GM23338 (cell line): ENCODE measurements around the gene E2F6. TPM values are rescaled to one million over a fixed set of nuclear protein-coding genes. Genes with fewer than 3 reads are reported as not detected.

Experiments
- ATAC-seq: fragments of 200-7000 bp; cut with Tn5 transposase; 3 replicates; pipeline ENCODE4 v1.9.1; 2020
- DNase-seq: peaks from one replicate; pipeline ENCODE4 v3.0.0-alpha.2; 2015; ENCODE audit warnings: low spot score
- H2AFZ ChIP-seq: fragments of 200-600 bp; sonication (generic); 2 replicates; pipeline ENCODE4 v1.8.0; 2016; ENCODE audit warnings: antibody characterized with exemption, mild to moderate bottlenecking, moderate library complexity
- H3F3A ChIP-seq: fragments of 200-600 bp; sonication (generic); replicated peaks from 2 replicates; pipeline ENCODE4 v1.8.0; 2017; ENCODE audit warnings: antibody characterized with exemption, mixed run types, low read depth
- H3K27ac ChIP-seq: fragments of 200-600 bp; sonication (generic); 2 replicates; pipeline ENCODE4 v1.6.1; 2016; ENCODE audit warnings: low read depth
- H3K27me3 ChIP-seq: fragments of 200-600 bp; sonication (generic); 2 replicates; pipeline ENCODE4 v1.8.0; 2016; ENCODE audit warnings: mild to moderate bottlenecking, mixed run types, moderate library complexity; ENCODE audit not compliant: insufficient read depth
- H3K36me3 ChIP-seq: fragments of 200-600 bp; sonication (generic); 2 replicates; pipeline ENCODE4 v1.8.0; 2016; ENCODE audit warnings: mild to moderate bottlenecking; ENCODE audit not compliant: insufficient read depth
- H3K4me1 ChIP-seq: fragments of 200-600 bp; sonication (generic); 2 replicates; pipeline ENCODE4 v1.8.0; 2016; ENCODE audit warnings: mild to moderate bottlenecking, moderate library complexity; ENCODE audit not compliant: insufficient read depth
- H3K4me2 ChIP-seq: fragments of 200-600 bp; sonication (generic); 2 replicates; pipeline ENCODE4 v1.7.1; 2017; ENCODE audit warnings: mixed run types
- H3K4me3 ChIP-seq: fragments of 200-600 bp; sonication (generic); 2 replicates; pipeline ENCODE4 v1.6.1; 2016; ENCODE audit warnings: mixed run types
- H3K79me2 ChIP-seq: fragments of 200-600 bp; sonication (generic); replicated peaks from 2 replicates; pipeline ENCODE4 v1.8.0; 2017; ENCODE audit warnings: mild to moderate bottlenecking; ENCODE audit not compliant: insufficient read depth
- H3K9me2 ChIP-seq: fragments of 200-600 bp; sonication (generic); 2 replicates; pipeline ENCODE4 v1.8.0; 2017; ENCODE audit not compliant: insufficient read depth
- H4K20me1 ChIP-seq: fragments of 200-600 bp; sonication (generic); replicated peaks from 2 replicates; pipeline ENCODE4 v1.8.0; 2017; ENCODE audit warnings: mild to moderate bottlenecking; ENCODE audit not compliant: insufficient read depth
- H3K27ac Mint-ChIP-seq: 2 replicates; pipeline ENCODE4 v1.8.0; 2020; ENCODE audit warnings: inconsistent platforms, mild to moderate bottlenecking, moderate library complexity, mixed read lengths
- H3K27me3 Mint-ChIP-seq: 3 replicates; pipeline ENCODE4 v1.8.0; 2022; ENCODE audit warnings: low read depth, mild to moderate bottlenecking, moderate library complexity, mixed read lengths, inconsistent platforms; ENCODE audit not compliant: insufficient read depth, poor library complexity
- H3K36me3 Mint-ChIP-seq: 3 replicates; pipeline ENCODE4 v1.8.0; 2021; ENCODE audit warnings: low read depth, mild to moderate bottlenecking, inconsistent platforms, moderate library complexity, mixed read lengths
- H3K4me1 Mint-ChIP-seq: 3 replicates; pipeline ENCODE4 v1.8.0; 2020; ENCODE audit warnings: mild to moderate bottlenecking, inconsistent platforms, mixed read lengths
- H3K4me3 Mint-ChIP-seq: 3 replicates; pipeline ENCODE4 v1.8.0; 2021; ENCODE audit warnings: moderate library complexity, mild to moderate bottlenecking, inconsistent platforms, mixed read lengths
- H3K9me3 Mint-ChIP-seq: 3 replicates; pipeline ENCODE4 v1.8.0; 2020; ENCODE audit warnings: moderate library complexity, mild to moderate bottlenecking, inconsistent platforms, mixed read lengths
- CREB1 ChIP-seq: fragments of 250-450 bp; sonication (Bioruptor Pico); IDR thresholded peaks from 2 replicates; pipeline ENCODE4 v1.5.0; 2020; ENCODE audit warnings: low read depth, mild to moderate bottlenecking, moderate library complexity
- EZH2 ChIP-seq: fragments of 200-600 bp; sonication (generic); IDR thresholded peaks from one replicate; pipeline ENCODE4 v1.8.0; 2017; ENCODE audit warnings: antibody characterized with exemption, mild to moderate bottlenecking, low read depth; ENCODE audit not compliant: unreplicated experiment
- EZH2phosphoT487 ChIP-seq: fragments of 200-600 bp; sonication (generic); IDR thresholded peaks from one replicate; pipeline ENCODE4 v1.8.1; 2018; ENCODE audit warnings: antibody characterized with exemption; ENCODE audit not compliant: unreplicated experiment
- JUNB ChIP-seq: IDR thresholded peaks from one replicate; pipeline ENCODE4 v1.6.1; 2016; ENCODE audit warnings: antibody characterized with exemption; ENCODE audit not compliant: unreplicated experiment
- NANOG ChIP-seq: IDR thresholded peaks from 2 replicates; pipeline ENCODE4 v1.6.1; 2016; ENCODE audit warnings: antibody characterized with exemption, borderline replicate concordance
- POLR2AphosphoS5 ChIP-seq: IDR thresholded peaks from 2 replicates; pipeline ENCODE4 v1.6.1; 2016; ENCODE audit warnings: antibody characterized with exemption, low read depth
- STAT1 ChIP-seq: IDR thresholded peaks from one replicate; pipeline ENCODE4 v1.6.1; 2016; ENCODE audit warnings: antibody characterized with exemption; ENCODE audit not compliant: unreplicated experiment
- ZNF114 ChIP-seq: fragments of 250-450 bp; sonication (Bioruptor Pico); IDR thresholded peaks from 2 replicates; pipeline ENCODE4 v1.5.0; 2020; ENCODE audit warnings: mild to moderate bottlenecking, moderate library complexity
- long read RNA-seq: library from polyadenylated mRNA; unstranded; transcript quantifications from one replicate; pipeline ENCODE4 v2.0.0, GENCODE V29; 2020; ENCODE audit not compliant: unreplicated experiment
- polyA plus RNA-seq: library from polyadenylated mRNA; unstranded; fragments of >200 nt; fragmentation: Nextera tagmentation; extraction: Ambion mirVana; gene quantifications from 2 replicates; pipeline ENCODE4 v1.2.1, GENCODE V29; 2016
- total RNA-seq: library from RNA; depleted of rRNA; stranded (reverse); fragments of >200 nt; shearing (Covaris generic); gene quantifications from 2 replicates; pipeline ENCODE4 v1.2.3, GENCODE V29; 2014; rRNA removed
- TF ChIP-seq, protein P1 (sequence below), 2 experiments: fragments of 200-600 bp in 1 of 2; sonication (generic) in 1 of 2; conservative IDR thresholded peaks; 2 replicates each; pipeline versions ENCODE4 v1.5.1 to v1.6.1; 2016 to 2017; ENCODE audit warnings: antibody characterized with exemption in 2 of 2, low read depth in 2 of 2, mild to moderate bottlenecking in 2 of 2, moderate library complexity in 1 of 2
- TF ChIP-seq, protein P2 (sequence below): IDR thresholded peaks from 2 replicates; pipeline ENCODE4 v1.6.1; 2016; ENCODE audit warnings: antibody characterized with exemption
- TF ChIP-seq, protein P3 (sequence below): IDR thresholded peaks from one replicate; pipeline ENCODE4 v1.6.1; 2018; ENCODE audit warnings: antibody characterized with exemption; ENCODE audit not compliant: unreplicated experiment

The E2F6 gene, protein sequence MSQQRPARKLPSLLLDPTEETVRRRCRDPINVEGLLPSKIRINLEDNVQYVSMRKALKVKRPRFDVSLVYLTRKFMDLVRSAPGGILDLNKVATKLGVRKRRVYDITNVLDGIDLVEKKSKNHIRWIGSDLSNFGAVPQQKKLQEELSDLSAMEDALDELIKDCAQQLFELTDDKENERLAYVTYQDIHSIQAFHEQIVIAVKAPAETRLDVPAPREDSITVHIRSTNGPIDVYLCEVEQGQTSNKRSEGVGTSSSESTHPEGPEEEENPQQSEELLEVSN
- total RNA-seq (20.7 and 30.2 TPM in 2 replicates), polyA plus RNA-seq (11.9 and 16.9 TPM in 2 replicates)
- long read RNA-seq, transcript E2F6-202 (7 exons, 3,218 nt) = major isoform, 12 of 18 reads
- long read RNA-seq, partial matches to known transcripts = 0 of 18 reads
- long read RNA-seq, other reads (novel, unspliced or antisense) = 0 of 18 reads

DNA sequence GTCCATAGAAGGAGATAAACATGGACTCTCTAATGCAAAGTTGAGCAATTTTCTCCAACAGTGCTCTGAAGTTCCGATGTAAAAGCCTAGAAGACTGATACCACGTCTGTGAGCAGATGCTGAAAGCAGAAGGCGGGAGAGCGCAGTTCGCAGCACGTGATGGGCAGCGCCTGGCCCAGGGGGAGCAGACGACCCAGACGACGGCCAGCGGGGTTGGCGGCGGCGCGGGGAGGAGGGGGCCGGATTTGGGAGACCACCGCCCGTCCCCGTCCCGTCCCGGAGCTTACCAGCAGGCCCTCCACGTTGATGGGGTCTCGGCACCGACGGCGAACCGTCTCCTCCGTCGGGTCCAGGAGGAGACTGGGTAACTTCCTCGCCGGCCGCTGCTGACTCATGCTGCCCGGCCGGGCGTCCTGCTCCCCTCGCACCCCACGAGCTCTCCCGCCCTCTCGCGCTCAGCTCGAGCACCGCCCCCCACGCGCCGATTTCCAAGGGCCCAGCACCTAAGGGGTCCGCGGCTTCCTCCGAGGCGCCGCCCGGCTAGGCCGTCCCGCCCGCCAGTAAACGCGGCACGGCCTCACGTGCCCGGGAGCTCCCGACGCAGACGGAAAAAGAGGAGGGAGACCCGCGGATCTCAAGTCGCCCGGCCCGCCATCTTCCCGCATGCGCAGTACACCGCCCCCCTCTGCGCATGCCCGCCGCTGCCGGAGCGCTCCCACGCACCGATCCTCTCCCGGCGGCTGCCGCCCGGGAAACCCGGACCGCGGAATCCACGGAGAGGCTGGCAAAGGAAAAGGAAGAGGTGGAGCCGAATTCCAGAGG is at the start of gene E2F6:
E2F6 (minus strand) TSS at position 677 of the 822 bp plus-strand sequence; CDS start at position 395, 282 bp downstream.
- Histone ChIP-seq H3K79me2 (peaks cover 46% of the 10 kb centered on the region), H4K20me1 (peaks cover 21% of the 10 kb centered on the region), H3F3A (0 out of 2 replicates have a peak, but pooled peaks cover 3% of the 10 kb centered on the region), H3K27ac (no peak within 1 kb of the TSS), H3K4me2 (peak within 1 kb of the TSS; percentile 77), H2AFZ (peak within 1 kb of the TSS; percentile 91), H3K4me3 (peak within 1 kb of the TSS; percentile 54), H3K9me2 (no peaks in the 10 kb centered on the region), H3K4me1 (peaks cover 4% of the 10 kb centered on the region; the same call in 1 of the 2 replicates), H3K36me3 (peaks cover 3% of the 10 kb centered on the region; the same call in 1 of the 2 replicates), H3K27me3 (peaks cover 10% of the 10 kb centered on the region)
- Mint-ChIP-seq H3K4me3 (peak within 1 kb of the TSS; percentile 70), H3K27ac (0 out of 2 replicates have a peak within 1 kb of the TSS, but pooled peaks have one; percentile 80), H3K36me3 (peaks cover 29% of the 10 kb centered on the region), H3K27me3 (peaks cover 22% of the 10 kb centered on the region), H3K4me1 (peaks cover 16% of the 10 kb centered on the region), H3K9me3 (peaks cover 17% of the 10 kb centered on the region)
- peak; percentile 87 for ATAC-seq
- peak; percentile 92 for DNase-seq
- TF ChIP-seq EZH2 (no peak), POLR2AphosphoS5 (peak; percentile 67), JUNB (no peak), EZH2phosphoT487 (no peak), NANOG (no peak), ZNF114 (0 out of 2 replicates have a peak, but pooled peaks have one; percentile 57), CREB1 (CRISPR knock-in tag) (peak; percentile 68)
- TF ChIP-seq, protein P1, sequence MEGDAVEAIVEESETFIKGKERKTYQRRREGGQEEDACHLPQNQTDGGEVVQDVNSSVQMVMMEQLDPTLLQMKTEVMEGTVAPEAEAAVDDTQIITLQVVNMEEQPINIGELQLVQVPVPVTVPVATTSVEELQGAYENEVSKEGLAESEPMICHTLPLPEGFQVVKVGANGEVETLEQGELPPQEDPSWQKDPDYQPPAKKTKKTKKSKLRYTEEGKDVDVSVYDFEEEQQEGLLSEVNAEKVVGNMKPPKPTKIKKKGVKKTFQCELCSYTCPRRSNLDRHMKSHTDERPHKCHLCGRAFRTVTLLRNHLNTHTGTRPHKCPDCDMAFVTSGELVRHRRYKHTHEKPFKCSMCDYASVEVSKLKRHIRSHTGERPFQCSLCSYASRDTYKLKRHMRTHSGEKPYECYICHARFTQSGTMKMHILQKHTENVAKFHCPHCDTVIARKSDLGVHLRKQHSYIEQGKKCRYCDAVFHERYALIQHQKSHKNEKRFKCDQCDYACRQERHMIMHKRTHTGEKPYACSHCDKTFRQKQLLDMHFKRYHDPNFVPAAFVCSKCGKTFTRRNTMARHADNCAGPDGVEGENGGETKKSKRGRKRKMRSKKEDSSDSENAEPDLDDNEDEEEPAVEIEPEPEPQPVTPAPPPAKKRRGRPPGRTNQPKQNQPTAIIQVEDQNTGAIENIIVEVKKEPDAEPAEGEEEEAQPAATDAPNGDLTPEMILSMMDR (conservative IDR thresholded peaks at IDR 0.05; ENCODE audit: low read depth in 2 of 2) = no peak
- TF ChIP-seq, protein P2, sequence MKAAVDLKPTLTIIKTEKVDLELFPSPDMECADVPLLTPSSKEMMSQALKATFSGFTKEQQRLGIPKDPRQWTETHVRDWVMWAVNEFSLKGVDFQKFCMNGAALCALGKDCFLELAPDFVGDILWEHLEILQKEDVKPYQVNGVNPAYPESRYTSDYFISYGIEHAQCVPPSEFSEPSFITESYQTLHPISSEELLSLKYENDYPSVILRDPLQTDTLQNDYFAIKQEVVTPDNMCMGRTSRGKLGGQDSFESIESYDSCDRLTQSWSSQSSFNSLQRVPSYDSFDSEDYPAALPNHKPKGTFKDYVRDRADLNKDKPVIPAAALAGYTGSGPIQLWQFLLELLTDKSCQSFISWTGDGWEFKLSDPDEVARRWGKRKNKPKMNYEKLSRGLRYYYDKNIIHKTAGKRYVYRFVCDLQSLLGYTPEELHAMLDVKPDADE = no peak

DNA sequence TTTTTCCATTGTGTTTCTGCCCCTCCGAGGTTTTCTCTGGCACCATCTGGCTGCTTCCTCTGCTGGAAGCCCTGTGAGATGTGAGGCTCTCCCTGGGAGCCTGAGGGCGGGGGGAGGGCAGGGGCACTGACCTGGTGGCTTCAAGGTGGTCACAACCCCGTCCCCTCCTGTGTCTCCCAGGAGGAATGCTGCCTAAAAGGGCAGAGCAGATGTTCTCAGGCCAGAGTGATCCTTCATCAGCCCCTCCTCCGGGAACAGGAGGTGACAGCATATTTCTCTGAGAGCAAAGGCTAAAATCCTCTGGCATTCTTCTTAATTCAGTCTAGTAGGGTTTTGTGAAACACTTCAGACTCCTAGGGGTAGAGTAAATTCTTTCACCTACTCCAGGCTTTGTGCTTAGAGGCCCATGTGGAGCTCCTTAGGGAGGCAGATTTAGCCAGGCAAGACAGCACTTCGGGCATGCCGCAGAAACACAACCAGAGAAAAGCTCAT is 49.6 kb upstream of the E2F6 start:
- no peak overlapping the region for H3K4me3 ChIP-seq
- TF ChIP-seq POLR2AphosphoS5 = no peak
- TF ChIP-seq EZH2phosphoT487 = no peak
- TF ChIP-seq NANOG = no peak
- TF ChIP-seq, protein P3, sequence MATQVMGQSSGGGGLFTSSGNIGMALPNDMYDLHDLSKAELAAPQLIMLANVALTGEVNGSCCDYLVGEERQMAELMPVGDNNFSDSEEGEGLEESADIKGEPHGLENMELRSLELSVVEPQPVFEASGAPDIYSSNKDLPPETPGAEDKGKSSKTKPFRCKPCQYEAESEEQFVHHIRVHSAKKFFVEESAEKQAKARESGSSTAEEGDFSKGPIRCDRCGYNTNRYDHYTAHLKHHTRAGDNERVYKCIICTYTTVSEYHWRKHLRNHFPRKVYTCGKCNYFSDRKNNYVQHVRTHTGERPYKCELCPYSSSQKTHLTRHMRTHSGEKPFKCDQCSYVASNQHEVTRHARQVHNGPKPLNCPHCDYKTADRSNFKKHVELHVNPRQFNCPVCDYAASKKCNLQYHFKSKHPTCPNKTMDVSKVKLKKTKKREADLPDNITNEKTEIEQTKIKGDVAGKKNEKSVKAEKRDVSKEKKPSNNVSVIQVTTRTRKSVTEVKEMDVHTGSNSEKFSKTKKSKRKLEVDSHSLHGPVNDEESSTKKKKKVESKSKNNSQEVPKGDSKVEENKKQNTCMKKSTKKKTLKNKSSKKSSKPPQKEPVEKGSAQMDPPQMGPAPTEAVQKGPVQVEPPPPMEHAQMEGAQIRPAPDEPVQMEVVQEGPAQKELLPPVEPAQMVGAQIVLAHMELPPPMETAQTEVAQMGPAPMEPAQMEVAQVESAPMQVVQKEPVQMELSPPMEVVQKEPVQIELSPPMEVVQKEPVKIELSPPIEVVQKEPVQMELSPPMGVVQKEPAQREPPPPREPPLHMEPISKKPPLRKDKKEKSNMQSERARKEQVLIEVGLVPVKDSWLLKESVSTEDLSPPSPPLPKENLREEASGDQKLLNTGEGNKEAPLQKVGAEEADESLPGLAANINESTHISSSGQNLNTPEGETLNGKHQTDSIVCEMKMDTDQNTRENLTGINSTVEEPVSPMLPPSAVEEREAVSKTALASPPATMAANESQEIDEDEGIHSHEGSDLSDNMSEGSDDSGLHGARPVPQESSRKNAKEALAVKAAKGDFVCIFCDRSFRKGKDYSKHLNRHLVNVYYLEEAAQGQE = no peak
- TF ChIP-seq STAT1 = no peak
- TF ChIP-seq, protein P2 = no peak
- H3F3A ChIP-seq = no peaks in the 10 kb centered on the region
- peaks cover 16% of the 10 kb centered on the region; the same call in 1 of the 2 replicates for H3K9me2 ChIP-seq
- no peaks in the 10 kb centered on the region for H3K36me3 ChIP-seq
- no peaks in the 10 kb centered on the region for H3K36me3 Mint-ChIP-seq
- H3K4me3 Mint-ChIP-seq = no peak overlapping the region
- no peaks in the 10 kb centered on the region for H3K9me3 Mint-ChIP-seq
- no peak overlapping the region for H3K27ac ChIP-seq
- DNase-seq (no peak), ATAC-seq (peak; percentile 60)
- H3K27ac Mint-ChIP-seq = no peak overlapping the region
- peaks cover 56% of the 10 kb centered on the region for H3K4me1 Mint-ChIP-seq
- peaks cover 3% of the 10 kb centered on the region for H3K27me3 Mint-ChIP-seq
- no peaks in the 10 kb centered on the region for H3K27me3 ChIP-seq
- 0 out of 2 replicates have a peak overlapping the region, but pooled peaks have one; percentile 51 for H3K4me2 ChIP-seq
- no peak overlapping the region for H2AFZ ChIP-seq
- H3K79me2 ChIP-seq = peaks cover 72% of the 10 kb centered on the region
- peaks cover 36% of the 10 kb centered on the region for H3K4me1 ChIP-seq
- H4K20me1 ChIP-seq = peaks cover 3% of the 10 kb centered on the region
